GM18511 (cell line): ENCODE measurements around the gene ARSG.
"Not testable (repeated sequence)": the region's sequence is repeated elsewhere in the genome, so short reads cannot be mapped to it uniquely, and the experiment has no call there.

Experiments used
- ATAC-seq: cut with Tn5 transposase; IDR thresholded peaks from one replicate; pipeline ENCODE4 v1.9.1; 2021; ENCODE audit warnings: mild to moderate bottlenecking, moderate library complexity; ENCODE audit not compliant: unreplicated experiment

Gene ARSG

DNA sequence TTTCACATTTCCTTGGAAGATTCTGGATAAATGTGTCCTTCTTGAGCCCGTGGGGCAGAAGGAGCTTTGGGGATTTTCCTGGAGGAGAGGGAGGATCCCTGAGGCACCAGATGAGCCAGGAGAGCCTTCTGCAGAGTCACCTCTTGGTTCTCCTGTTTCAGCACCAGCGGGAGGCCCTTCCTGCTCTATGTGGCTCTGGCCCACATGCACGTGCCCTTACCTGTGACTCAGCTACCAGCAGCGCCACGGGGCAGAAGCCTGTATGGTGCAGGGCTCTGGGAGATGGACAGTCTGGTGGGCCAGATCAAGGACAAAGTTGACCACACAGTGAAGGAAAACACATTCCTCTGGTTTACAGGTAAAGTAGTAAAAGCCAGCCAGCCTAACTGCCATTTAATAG lies 77.1 kb downstream of the ARSG start:
- ATAC-seq, result no peak

DNA sequence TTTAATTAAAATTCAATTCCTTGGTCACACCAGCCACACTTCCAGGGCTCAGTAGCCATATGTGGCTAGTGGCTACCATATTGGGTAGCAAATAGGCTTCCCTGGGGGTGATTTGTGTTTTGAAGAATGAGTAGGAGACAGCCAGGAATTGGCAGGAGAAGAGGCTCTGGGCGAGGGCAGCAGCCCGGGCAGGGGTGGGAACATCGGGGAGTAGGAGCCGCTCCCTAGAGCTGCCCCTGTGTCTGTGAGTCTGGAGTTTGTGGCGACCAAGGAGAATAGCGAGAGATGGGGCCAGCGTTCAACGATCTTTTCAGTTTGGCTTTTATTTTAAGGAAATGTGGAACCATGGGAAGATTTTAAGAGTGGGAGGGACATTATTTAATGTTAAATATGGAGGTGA lies 84.3 kb downstream of the ARSG start:
- no peak for ATAC-seq

DNA sequence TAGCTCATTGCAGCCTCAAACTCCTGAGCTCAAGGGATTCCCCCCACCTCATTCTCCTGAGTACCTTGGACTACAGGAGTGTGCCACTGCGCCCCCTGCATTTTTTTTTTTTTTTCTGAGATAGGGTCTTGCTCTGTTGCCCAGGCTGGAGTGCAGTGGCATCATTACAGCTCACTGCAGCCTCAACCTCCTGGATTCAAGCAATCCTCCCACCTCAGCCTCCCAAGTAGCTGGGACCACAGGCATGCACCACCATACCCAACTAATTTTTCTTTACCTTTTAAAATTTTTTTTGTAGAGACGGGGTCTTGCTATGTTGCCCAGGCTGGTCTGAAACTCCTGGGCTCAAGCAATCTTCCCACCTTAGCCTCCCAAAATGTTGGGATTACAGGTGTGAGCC lies 84.9 kb downstream of the ARSG start:
- ATAC-seq, result not testable (repeated sequence)

DNA sequence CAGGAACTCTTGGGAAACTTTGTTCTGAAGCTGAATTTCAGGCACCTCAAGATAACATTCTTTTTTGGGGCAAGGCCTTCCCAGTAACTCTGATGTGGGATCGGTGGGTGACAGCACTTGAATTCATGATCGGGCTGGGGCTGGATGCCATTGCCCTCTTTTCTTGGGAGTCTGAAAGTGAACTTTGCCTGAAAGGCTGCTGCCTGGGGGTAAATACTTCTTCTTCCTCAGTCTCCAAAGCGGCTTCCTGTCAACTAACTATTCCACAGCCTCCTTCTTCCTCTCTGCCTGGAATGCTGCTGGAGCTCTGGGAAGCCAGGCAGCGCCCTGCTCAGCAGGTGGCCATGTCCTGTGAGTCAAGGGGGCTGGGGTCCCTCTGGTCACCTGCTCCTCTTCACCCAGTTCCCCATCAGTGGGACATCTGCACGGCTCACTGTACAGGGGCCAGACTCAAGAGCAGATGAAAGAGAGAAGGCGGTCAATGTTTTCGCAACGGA lies 86.5 kb downstream of the ARSG start:
- ATAC-seq, result no peak

DNA sequence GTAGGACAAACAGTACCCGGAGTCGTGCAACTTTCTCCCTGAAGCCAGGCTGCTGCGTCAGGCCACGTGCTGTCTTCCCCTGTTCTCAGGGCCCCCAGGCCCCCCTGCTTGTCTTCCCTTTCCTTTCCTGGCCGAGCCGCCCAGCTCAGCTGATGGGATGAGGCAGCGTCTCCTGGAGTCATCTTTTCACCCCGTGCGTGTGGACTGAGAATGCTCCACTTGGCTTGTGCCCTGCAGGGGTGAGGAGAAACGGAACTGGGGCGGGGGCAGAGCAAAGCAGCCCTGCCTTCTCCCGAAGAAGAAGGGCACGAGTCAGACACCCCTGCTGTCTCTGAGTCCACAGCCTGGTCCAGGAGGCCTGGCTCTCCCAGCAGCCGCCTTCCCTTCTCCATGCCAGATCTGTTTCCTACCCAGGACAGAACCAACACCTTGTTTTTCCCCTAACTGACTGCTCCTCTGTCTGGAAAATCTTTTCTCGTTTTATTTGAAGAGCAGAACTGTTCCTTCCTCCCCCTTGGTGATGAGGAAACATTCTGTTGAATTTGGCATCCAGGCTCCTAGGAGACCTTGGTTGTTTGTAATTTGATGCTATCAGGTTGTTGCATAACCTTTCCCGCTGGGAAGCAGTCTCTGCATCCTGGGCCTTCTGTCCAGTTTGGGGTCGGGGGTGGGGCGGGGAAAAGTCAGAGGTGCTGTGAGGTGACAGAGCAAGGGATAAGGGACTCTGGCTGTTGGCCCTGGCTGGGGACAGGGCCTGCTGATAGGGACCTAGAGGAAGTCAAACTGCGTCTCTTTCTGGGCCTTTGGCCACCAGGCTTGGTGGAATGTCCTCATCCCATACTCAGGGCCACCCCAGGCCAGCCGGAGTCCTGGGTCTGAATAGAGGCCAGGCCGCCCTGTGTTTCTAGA lies 87.2 kb downstream of the ARSG start:
- ATAC-seq, result no peak

DNA sequence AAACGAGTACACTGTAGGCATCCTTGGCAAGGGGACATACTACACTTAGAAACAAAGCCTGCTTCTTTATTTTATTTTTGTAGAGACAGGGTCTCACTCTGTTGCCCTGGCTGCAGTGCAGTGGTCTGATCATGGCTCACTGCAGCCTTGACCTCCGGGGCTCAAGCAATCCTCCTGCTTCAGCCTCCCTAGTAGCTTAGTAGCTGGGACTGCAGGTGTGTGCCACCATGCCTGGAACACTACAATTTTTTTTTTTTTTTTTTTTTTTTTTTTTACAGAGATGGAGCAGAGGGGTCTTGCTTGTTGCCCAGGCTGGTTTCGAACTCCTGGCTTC lies 87.8 kb downstream of the ARSG start:
- ATAC-seq, result no peak

DNA sequence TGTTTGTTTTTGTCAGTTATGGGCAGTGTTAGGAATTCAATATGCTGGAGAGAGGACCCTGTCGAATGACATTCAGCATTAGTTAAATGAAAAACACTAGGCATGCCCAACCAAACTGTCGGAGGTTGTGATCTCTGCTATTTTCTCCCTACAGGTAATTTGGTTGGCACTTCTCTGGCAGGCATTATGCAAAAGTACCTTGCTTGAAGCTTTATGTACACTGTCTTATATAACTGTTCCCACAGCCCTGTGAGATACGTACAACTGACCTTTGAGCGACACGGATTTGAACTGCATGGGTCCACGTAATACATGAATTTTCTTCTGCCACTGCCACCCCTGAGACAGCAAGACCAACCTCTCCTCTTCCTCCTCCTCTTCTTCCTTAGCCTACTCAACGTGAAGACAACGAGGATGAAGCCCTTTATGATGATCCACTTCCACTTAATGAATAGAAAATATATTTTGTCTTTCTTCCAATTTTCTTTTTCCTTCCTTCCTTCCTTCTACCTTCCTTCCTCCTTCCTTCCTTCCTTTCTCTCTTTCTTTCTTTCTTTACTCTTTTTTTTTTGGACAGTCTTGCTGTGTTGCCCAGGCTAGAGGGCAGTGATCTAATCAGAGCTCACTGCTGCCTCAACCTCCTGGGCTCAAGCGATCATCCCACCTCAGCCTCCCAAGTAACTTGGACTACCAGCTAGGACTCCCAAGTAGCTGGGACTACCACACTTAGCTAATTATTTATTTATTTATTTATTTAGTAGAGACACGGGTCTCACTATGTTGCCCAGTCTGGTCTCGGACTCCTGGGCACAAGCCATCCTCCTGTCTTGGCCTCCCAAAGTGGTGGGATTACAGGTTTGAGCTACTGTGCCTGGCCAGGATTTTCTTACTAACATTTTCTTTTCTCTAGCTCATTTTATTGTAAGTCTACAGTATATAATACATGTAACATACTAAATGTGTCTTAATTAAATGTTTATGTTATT lies 88.7 kb downstream of the ARSG start:
- ATAC-seq, result no peak

DNA sequence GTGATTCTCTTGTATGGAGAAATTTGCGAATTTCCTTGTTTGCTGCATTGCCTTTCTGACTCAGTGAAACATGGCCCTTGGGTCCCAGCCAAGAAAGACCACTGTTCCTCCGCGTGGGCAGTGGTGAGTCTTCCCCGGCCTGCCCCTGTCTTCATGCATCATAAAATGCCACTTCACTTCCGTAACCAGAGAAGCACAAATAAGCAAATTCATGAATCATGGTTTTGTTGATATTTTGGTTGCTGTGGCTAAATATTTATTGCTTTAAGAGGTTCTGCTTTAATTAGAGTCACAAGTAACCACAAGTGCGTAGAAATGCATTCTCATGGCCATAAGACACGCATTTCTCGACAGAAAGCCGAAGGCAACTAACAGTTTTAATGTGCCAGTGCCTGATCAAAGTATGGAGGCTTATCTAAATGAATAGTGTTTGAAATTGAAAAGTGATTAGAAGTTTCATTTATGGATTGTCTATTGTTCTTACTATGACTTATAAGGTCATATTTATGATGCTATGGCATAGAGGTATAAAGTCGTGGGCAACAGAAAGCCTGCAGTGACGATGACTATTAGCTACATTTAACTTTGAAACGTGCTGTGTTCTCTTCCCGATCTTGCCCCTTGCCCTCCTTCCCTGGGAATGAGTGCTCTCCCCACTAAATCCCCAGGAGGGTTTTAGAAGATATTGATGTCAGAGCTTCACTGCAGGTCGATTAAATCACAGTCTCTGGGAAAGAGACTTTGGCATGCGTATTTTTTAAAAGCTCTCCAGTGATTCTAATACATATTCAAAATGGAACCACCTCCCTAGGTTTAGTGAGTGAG lies 90.0 kb downstream of the ARSG start:
- no peak for ATAC-seq

DNA sequence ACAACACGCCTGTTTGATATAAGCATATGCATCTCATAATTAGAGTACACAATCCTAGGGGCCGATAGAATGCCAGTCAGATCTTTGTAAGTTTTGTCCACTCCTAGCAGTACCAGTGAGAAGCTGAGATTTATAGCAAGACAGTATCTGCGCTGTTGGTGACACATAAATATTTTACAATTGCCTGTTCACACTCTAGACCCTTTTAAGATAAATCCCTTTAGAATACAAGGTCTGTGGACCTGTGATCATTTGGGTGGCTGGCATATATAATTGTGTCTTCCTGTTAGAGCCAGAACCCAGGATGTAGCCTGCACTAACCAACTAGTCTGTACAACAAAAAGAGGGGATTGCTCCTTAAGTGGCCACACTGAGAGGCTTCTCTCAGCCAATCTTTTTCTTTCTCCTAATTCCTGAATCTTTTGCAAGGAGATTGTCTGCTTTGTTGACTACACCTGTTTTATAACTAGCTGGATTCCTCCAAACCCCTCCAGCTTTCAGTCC lies 91.3 kb downstream of the ARSG start:
- no peak for ATAC-seq

DNA sequence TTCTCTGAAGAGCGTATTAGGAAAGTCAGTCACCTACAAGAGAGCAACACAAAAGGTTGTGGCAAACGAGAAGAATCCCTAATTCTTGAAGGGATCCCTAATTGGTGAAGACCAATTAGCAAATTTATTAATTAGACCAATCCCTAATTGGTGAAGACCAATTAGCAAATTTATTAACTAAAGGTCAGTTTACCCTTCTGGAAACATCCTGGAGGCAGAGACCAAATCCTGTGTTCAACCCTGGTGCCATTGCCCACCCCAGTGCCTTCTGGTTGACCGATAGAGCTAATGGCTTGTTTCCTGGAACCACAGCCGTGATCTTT lies 91.8 kb downstream of the ARSG start:
- no peak for ATAC-seq

DNA sequence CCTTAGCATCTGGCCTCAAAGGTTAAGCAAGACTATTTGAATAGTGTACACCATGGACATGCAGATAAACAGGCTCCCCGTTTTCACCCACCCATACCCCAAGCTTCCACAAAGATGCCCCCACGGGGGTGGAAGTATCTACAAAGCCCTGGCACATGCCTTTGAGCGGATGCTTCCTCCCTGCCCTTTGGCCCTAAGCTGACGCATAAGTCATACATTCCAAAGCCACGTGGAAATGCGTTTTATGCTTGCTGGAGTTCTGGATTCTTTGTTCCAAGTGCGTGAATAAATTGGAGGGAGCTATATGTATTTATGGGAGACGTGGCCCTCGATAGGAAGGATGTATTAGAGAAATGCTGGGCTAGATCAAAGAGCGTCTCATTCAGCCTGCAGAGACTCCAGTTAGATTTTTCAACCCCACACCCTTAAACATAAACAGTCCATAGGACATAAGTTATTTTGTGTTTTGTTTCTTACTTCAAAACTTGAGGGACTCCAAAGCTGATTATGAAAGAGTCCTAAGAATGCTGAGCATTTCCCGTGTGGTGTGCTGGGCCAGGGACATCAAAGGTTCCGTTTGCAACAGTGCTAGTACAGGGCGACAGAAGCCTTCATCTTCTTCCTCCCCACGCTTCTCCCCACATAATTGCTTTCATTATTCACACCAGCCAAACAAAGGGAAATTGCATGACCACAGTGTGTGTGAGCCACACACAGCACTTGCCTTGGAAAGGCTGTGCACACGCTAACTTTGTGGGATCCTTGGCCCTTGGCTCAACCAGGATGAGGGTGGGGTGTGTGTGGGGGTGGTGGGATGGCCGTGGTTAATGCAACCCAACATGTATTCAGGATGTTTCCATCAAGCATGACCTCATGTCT lies 92.4 kb downstream of the ARSG start:
- ATAC-seq, result no peak

DNA sequence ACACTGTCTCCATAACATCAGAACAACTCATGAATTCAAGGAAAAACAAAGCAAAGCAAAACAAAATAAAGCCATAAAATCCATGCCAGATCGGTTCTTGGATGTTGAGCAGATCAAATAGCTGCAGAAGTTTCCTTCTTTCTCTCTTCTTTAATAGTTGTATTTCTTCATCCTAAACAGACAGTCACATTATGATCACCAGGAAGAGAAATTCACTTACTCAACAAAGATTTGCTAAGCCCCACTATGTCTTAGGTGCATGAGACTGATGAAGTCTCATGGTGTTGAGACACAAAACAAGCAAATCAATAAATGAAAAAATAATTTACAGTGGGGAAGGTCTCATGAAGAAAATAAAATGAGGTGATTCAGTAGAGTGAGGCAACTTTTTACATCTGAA lies 93.2 kb downstream of the ARSG start:
- no peak for ATAC-seq

DNA sequence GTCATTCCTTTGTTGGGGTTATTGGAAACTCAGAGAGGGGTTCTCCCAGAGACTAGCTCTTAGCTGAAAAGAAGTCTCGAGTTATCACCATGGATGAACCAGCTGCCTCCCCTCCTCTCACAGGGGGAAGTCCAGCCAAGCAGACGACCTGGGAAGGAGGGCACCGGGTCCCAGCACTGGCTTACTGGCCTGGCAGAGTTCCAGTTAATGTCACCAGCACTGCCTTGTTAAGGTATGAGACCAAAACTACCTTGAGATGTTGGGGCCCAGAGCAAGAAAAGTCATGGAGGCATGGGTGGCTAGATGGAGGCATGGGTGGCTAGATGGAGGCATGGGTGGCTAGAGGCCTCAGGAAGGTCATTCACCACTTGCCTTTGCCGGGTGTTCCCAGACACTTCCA lies 93.6 kb downstream of the ARSG start:
- no peak for ATAC-seq

DNA sequence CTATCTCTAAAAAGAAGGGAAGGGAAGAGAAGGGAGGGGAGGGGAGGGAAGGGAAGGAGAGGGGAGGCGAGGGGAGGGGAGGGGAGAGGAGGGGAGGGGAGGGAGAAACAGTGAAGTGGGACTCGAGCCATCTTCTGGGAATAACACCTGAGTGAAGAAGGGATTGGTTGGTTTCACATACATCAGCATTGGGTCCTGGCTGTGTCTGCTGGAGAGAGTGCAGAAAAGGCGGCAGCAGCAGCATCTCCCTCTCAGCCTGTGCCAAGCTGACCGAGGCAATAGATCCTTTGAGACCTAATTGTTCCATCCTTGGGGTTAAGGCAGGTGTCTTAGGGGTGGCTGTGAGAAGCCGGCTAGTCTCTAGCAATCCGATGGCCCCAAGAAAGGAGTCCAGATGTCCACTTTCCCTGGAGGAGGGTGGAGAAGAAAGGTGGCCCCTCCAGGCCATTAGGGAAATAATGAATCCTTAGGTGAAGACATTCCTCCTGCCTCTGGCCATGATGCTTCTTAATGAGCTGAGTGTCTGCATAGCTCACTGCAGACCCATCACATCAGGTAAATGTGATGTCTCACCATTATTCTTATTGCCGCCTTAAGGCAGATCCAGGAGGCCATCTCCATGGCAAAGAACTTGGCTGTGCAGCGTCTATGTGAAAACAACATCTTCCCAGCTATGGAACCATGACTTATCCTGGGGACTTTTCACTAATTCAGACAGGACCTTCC lies 94.4 kb downstream of the ARSG start:
- ATAC-seq, result no peak

DNA sequence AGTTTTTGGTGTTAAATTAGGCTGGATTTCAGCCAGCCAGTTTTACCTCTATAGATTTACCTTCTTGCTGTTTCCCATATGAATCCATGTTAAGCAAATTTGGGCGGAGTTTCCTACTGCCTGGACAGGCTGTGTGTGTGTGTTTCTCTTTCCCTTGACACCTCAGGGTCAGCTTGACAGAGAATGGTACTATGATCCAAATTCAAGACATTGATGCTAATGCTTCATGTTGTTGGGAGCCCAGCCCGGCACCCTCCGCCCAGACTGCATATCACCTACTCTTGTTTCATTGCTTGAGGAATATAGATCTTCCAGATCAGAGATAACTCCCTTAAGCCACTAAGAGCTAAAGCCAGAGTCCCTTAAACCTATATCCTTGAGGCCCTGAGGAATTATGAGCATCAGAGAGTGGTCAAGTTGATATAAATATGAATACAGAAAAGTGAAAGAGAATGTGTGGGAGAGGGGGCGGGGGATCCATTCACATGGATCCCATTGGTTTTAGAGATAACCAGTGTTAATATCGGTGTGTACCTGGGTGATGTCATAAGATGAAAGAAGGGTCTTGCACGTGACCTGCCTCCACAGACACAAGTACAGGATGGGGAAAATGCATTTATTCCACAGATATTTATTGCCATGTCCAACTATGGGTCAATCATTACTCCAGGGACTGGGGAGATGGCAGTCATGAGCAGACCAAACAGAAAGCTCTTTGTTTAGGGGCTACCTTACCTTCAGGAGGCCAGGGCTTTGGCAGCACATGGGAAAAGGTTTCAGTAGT lies 96.3 kb downstream of the ARSG start:
- ATAC-seq, result no peak

DNA sequence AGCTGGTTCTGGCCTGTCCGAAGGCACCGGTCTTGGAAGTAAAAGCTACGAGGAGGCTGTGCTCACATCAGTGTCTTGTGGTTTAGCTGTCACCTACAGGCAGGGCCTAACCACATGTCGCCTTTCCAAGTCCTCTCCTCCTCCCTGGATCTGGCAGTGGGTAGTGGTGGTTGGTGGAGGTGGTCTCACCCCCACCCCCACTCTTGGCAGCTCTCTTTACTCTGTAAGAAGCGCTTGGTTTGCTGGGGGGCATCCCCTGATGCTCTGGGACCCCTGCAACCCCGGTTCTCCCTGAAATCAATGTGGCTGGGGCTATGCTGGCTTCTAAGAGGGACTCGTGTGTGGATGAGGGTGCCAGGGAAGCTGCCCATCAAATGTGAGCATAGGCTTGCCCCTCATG lies 97.7 kb downstream of the ARSG start:
- no peak for ATAC-seq

DNA sequence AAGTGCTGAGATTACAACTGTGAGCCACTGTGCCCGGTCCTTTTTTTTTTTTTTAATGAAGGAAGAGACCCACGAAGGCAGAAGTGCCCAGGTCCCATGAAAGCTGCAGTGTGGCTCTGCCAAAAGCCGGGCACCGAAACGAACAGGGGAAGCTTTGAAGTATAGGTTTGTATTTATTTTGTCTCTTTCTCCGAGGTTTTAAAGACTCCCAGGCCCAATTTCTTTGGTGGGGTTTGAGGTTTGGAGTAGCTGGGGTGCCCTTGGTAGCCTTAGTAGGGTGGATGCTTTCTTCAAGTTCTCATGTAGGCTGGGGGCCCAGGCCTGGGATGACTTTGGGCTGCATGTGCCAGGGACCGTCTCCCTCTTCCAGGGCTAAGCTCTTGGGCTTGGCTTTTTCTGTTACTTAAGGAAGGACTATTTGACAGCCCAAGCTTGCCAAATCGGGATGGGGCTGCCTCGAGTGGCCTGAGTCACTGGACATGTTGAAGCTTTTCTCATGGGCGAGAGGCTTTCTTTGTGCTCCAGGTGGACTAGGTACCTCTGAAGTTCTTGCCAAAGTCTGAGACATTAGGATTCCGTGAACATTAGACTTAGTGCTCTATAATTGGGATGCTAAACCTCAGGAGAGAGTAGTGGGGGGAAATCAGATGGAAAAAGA lies 99.7 kb downstream of the ARSG start:
- no peak for ATAC-seq
